ENCODE results near the gene NQO1.
A peak's percentile ranks its signal among the peaks of the same experiment; 100 is the strongest.
"Not testable (repeated sequence)": the region's sequence is repeated elsewhere in the genome, so short reads cannot be mapped to it uniquely, and the experiment has no call there.

NQO1 gene

GRCh38 chr16:69726313-69727060, at the start of gene NQO1:
TSS of gene NQO1 (minus strand) at chr16:69726560. CDS start at chr16:69726439, 121 bp downstream.
- peak; percentile 75 for FAIRE-seq

- no peak for FAIRE-seq
Observed at GRCh38 chr16:69775563-69775962, 49.2 kb upstream of the NQO1 start.

- FAIRE-seq = no peak
Observed at GRCh38 chr16:69773260-69773947, 47.0 kb upstream of the NQO1 start.

GRCh38 chr16:69771651-69771967, 45.2 kb upstream of the NQO1 start:
- FAIRE-seq = no peak

- FAIRE-seq = no peak
Observed at GRCh38 chr16:69769404-69769803, 43.0 kb upstream of the NQO1 start.

GRCh38 chr16:69768666-69769065, 42.3 kb upstream of the NQO1 start:
- no peak for FAIRE-seq

- no peak for FAIRE-seq
Observed at GRCh38 chr16:69767459-69768229, 41.3 kb upstream of the NQO1 start.

- FAIRE-seq = no peak
Observed at GRCh38 chr16:69763599-69763942, 37.2 kb upstream of the NQO1 start.

- no peak for FAIRE-seq
Observed at GRCh38 chr16:69762814-69763598, 36.6 kb upstream of the NQO1 start.

GRCh38 chr16:69761983-69762813, 35.8 kb upstream of the NQO1 start, which contains the start of gene WWP2:
TSS of gene WWP2 (plus strand) at chr16:69762332. CDS start at chr16:69787011, 24,679 bp downstream.
- no peak for FAIRE-seq

- not testable (repeated sequence) for FAIRE-seq
Observed at GRCh38 chr16:69757375-69757774, 31.0 kb upstream of the NQO1 start.

- no peak for FAIRE-seq
Observed at GRCh38 chr16:69756705-69757104, 30.3 kb upstream of the NQO1 start.

- no peak for FAIRE-seq
Observed at GRCh38 chr16:69754469-69755310, 28.3 kb upstream of the NQO1 start, which contains the start of gene NOB1. TSS of gene NOB1 (minus strand) at chr16:69754926. CDS start at chr16:69754910, 16 bp downstream.

GRCh38 chr16:69754143-69754468, 27.7 kb upstream of the NQO1 start:
- FAIRE-seq = no peak

- FAIRE-seq = no peak
Observed at GRCh38 chr16:69748694-69749345, 22.5 kb upstream of the NQO1 start.

GRCh38 chr16:69747115-69747514, 20.8 kb upstream of the NQO1 start:
- FAIRE-seq = no peak

- FAIRE-seq = no peak
Observed at GRCh38 chr16:69745959-69746358, 19.6 kb upstream of the NQO1 start.

- no peak for FAIRE-seq
Observed at GRCh38 chr16:69745232-69745612, 18.9 kb upstream of the NQO1 start.

- no peak for FAIRE-seq
Observed at GRCh38 chr16:69744363-69745231, 18.2 kb upstream of the NQO1 start.

All from TTC549 (cell line).